ENCODE results near the gene NOS1AP. TPM values are rescaled to one million over a fixed set of nuclear protein-coding genes. Genes with fewer than 3 reads are reported as not detected.

Gene NOS1AP
- total RNA-seq, 1 experiment from 2014 or later: 5.3 TPM

- no peak for DNase-seq (ENCODE audit: low read depth, low spot score)
- no peaks in the 10 kb centered on the region for H3K36me3 ChIP-seq (ENCODE audit: control insufficient read depth in 1 of 2, insufficient read depth in 2 of 2, low read length in 2 of 2)
- no peak overlapping the region for H2AFZ ChIP-seq (ENCODE audit: low read depth, low read length, poor library complexity, severe bottlenecking)
- ChIA-PET RAD21 (ENCODE audit: low non-redundant PET in 1 of 2, low total read pairs in 2 of 2, uncharacterized antibody in 2 of 2, unreplicated experiment in 2 of 2) (no interaction called here), CTCF (no interaction called here), POLR2A (interaction anchor here (1.1 kb wide), 1 partner anchor 8 kb away, joined by 3 read pairs; no protein-coding TSS in a partner anchor)
- H3K79me2 ChIP-seq (ENCODE audit: insufficient read depth, low read length): no peaks in the 10 kb centered on the region
- intact Hi-C loops (cut with micrococcal nuclease): no loop called here
- H3K9me2 ChIP-seq (ENCODE audit: insufficient read depth): no peaks in the 10 kb centered on the region
- no peak overlapping the region for H3K9ac ChIP-seq (ENCODE audit: low read length)
- H3K4me1 ChIP-seq (ENCODE audit: control insufficient read depth in 1 of 2, insufficient read depth in 2 of 2, low read length in 2 of 2): peaks cover 5 to 16% of the 10 kb centered on the region in 2 experiments
- H3K4me3 ChIP-seq (replicated peaks in 1 of 2; ENCODE audit: low read depth in 1 of 2, low read length in 2 of 2): no peak overlapping the region
- H3K27ac ChIP-seq (ENCODE audit: low read depth, low read length): no peak overlapping the region
- no peak for ATAC-seq
- H4K20me1 ChIP-seq (ENCODE audit: insufficient read depth): no peaks in the 10 kb centered on the region
- H3K9me3 ChIP-seq (ENCODE audit: control insufficient read depth in 1 of 2, insufficient read depth in 1 of 2, low read depth in 1 of 2, low read length in 2 of 2): no peaks in the 10 kb centered on the region
- TF ChIP-seq ZBTB33 (IDR thresholded peaks at IDR 0.05; ENCODE audit: extremely low read depth, insufficient replicate concordance, low read length) (no peak), CTCF (IDR thresholded peaks at IDR 0.05 in 2 of 3, conservative IDR thresholded peaks at IDR 0.05 in 1 of 3; ENCODE audit: borderline replicate concordance in 1 of 3, insufficient read depth in 1 of 3, low read depth in 2 of 3, low read length in 2 of 3) (no peak), EZH2phosphoT487 (IDR thresholded peaks at IDR 0.05; ENCODE audit: borderline replicate concordance) (no peak), YY1 (IDR thresholded peaks at IDR 0.05; ENCODE audit: extremely low read depth, insufficient replicate concordance, low read depth, low read length) (no peak), CEBPB (IDR thresholded peaks at IDR 0.05; ENCODE audit: low read depth) (no peak)
- H3K4me2 ChIP-seq (ENCODE audit: low read length): no peak overlapping the region
- no TSS peak for BruUV-seq (replicated peaks)
- no peaks in the 10 kb centered on the region for H3K27me3 ChIP-seq (ENCODE audit: insufficient read depth, low read length)
These were observed 338.0 kb downstream of the NOS1AP start for GRCh38 chr1:162407539-162407938.
